ENCODE measurements around the gene MICA. TPM values are rescaled to one million over a fixed set of nuclear protein-coding genes. Genes with fewer than 3 reads are reported as not detected.

MICA gene
- total RNA-seq, 2 experiments from 2014 or later: 9.9 to 15.3 TPM

DNA sequence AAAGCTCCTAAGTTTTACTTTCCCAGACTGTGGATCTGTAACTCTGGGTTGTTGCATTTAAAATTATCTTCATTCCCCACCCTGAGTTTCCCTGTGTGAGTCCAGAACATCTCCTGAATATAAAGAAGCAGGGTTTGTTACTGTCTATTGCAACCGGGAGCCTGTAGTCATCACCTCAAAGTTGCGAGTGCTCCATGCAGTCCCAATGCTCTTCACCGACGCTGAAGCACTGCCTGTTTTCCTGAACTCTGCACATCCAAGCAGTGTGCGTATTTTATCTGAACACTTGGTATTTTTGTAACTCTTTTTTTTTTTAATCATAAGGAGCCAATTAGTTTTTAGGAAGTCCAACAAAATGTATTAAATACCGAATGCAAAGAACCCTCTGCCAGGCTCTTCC, 45.5 kb upstream of the MICA start:
- no peaks in the 10 kb centered on the region; the same call in 1 of the 2 replicates for H4K20me1 ChIP-seq (ENCODE audit: insufficient read depth, low read length)
- POLR2A ChIA-PET: interaction anchor here (0.7 kb wide), 1 partner anchor 9 kb away, joined by 4 read pairs; no protein-coding TSS in a partner anchor
- peak overlapping the region; percentile 78 for H3K4me2 ChIP-seq (ENCODE audit: low read length)
- peaks cover 48% of the 10 kb centered on the region for H3K4me1 ChIP-seq (ENCODE audit: insufficient read depth, low read length, poor library complexity, severe bottlenecking)
- no peaks in the 10 kb centered on the region for H3K9me2 ChIP-seq (ENCODE audit: insufficient read depth, low read length)
- intact Hi-C loops (cut with micrococcal nuclease; ENCODE audit: unreplicated experiment): loop anchor here (1.0 to 2.0 kb wide), 2 partner anchors 85 to 161 kb away; partner anchors contain the start of gene HLA-C
- H3K36me3 ChIP-seq (ENCODE audit: insufficient read depth, low read length): peaks cover 35% of the 10 kb centered on the region
- TF ChIP-seq CTCF (conservative IDR thresholded peaks at IDR 0.05; ENCODE audit: low read length) (no peak), EZH2phosphoT487 (IDR thresholded peaks at IDR 0.05; ENCODE audit: borderline replicate concordance, low read depth, low read length) (no peak)
- H3K4me3 ChIP-seq (ENCODE audit: low read depth, low read length, poor library complexity, severe bottlenecking): peak overlapping the region; percentile 95
- no peak for DNase-seq (ENCODE audit: low spot score)
- H3K27ac ChIP-seq (ENCODE audit: low read depth, low read length, poor library complexity, severe bottlenecking): no peak overlapping the region
- CTCF ChIA-PET (ENCODE audit: unreplicated experiment): no interaction called here
- no peaks in the 10 kb centered on the region for H3K9me3 ChIP-seq (ENCODE audit: low read length)
- peaks cover 17% of the 10 kb centered on the region for H3K79me2 ChIP-seq (ENCODE audit: insufficient read depth, low read depth, low read length)
- peak overlapping the region; percentile 68; the same call in 1 of the 2 replicates for H2AFZ ChIP-seq (ENCODE audit: low read length)
- BruUV-seq (replicated peaks): no TSS peak

DNA sequence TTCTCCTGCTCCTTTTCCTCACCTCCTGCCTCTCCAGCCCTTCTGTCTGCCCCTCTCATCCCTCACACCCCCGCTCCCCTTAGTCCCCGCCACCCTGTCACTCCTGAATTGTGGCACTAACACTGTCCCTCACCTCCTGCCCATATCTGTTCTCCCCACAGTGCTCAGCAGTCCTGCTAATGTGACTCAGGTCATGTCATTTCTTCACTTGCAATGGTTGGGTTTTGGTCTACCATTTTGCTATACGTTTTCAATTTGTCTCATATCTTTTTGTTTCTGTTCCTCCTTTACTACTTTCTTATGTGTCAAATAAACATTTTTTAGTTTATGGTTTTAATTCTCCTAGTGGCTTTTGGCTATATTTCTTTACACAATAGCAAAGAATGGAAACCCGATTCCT, 45.1 kb upstream of the MICA start:
- Histone ChIP-seq H3K4me3 (ENCODE audit: low read depth, low read length, poor library complexity, severe bottlenecking) (peak overlapping the region; percentile 95), H3K27ac (ENCODE audit: low read depth, low read length, poor library complexity, severe bottlenecking) (no peak overlapping the region), H3K9me3 (ENCODE audit: low read length) (no peaks in the 10 kb centered on the region), H3K9me2 (ENCODE audit: insufficient read depth, low read length) (no peaks in the 10 kb centered on the region), H3K4me1 (ENCODE audit: insufficient read depth, low read length, poor library complexity, severe bottlenecking) (peaks cover 44% of the 10 kb centered on the region), H2AFZ (ENCODE audit: low read length) (peak overlapping the region; percentile 68; the same call in 1 of the 2 replicates), H3K79me2 (ENCODE audit: insufficient read depth, low read depth, low read length) (peaks cover 17% of the 10 kb centered on the region), H4K20me1 (ENCODE audit: insufficient read depth, low read length) (no peaks in the 10 kb centered on the region; the same call in 1 of the 2 replicates), H3K36me3 (ENCODE audit: insufficient read depth, low read length) (peaks cover 31% of the 10 kb centered on the region), H3K4me2 (ENCODE audit: low read length) (peak overlapping the region; percentile 78)
- ChIA-PET POLR2A (no interaction called here), CTCF (ENCODE audit: unreplicated experiment) (no interaction called here)
- TF ChIP-seq CTCF (conservative IDR thresholded peaks at IDR 0.05; ENCODE audit: low read length): no peak
- no peak for TF ChIP-seq EZH2phosphoT487 (IDR thresholded peaks at IDR 0.05; ENCODE audit: borderline replicate concordance, low read depth, low read length)
- no TSS peak for BruUV-seq (replicated peaks)
- intact Hi-C loops (cut with micrococcal nuclease; ENCODE audit: unreplicated experiment): no loop called here
- no peak for DNase-seq (ENCODE audit: low spot score)

- H3K4me2 ChIP-seq (ENCODE audit: low read length): no peak overlapping the region
- H4K20me1 ChIP-seq (ENCODE audit: insufficient read depth, low read length): no peaks in the 10 kb centered on the region; the same call in 1 of the 2 replicates
- no peak overlapping the region for H3K27ac ChIP-seq (ENCODE audit: low read depth, low read length, poor library complexity, severe bottlenecking)
- H3K4me3 ChIP-seq (ENCODE audit: low read depth, low read length, poor library complexity, severe bottlenecking): no peak overlapping the region
- no peaks in the 10 kb centered on the region for H3K9me3 ChIP-seq (ENCODE audit: low read length)
- peaks cover 32% of the 10 kb centered on the region for H3K4me1 ChIP-seq (ENCODE audit: insufficient read depth, low read length, poor library complexity, severe bottlenecking)
- no TSS peak for BruUV-seq (replicated peaks)
- DNase-seq (ENCODE audit: low spot score): no peak
- H3K36me3 ChIP-seq (ENCODE audit: insufficient read depth, low read length): peaks cover 18% of the 10 kb centered on the region
- H2AFZ ChIP-seq (ENCODE audit: low read length): no peak overlapping the region
- intact Hi-C loops (cut with micrococcal nuclease; ENCODE audit: unreplicated experiment): no loop called here
- no peak for TF ChIP-seq CTCF (conservative IDR thresholded peaks at IDR 0.05; ENCODE audit: low read length)
- TF ChIP-seq EZH2phosphoT487 (IDR thresholded peaks at IDR 0.05; ENCODE audit: borderline replicate concordance, low read depth, low read length): no peak
- ChIA-PET CTCF (ENCODE audit: unreplicated experiment) (no interaction called here), POLR2A (no interaction called here)
- H3K79me2 ChIP-seq (ENCODE audit: insufficient read depth, low read depth, low read length): peaks cover 15% of the 10 kb centered on the region
- no peaks in the 10 kb centered on the region for H3K9me2 ChIP-seq (ENCODE audit: insufficient read depth, low read length)
Observed at GRCh38 chr6:31359581-31359980, 43.8 kb upstream of the MICA start.
